DND-41 (cell line): ENCODE measurements around the gene CD7.

Source experiments
- ATAC-seq: fragments of 200-7000 bp; cut with Tn5 transposase; 3 replicates; pipeline ENCODE4 v1.9.1; 2021; ENCODE audit warnings: low read depth; ENCODE audit not compliant: insufficient read depth
- DNase-seq: peaks from one replicate; pipeline ENCODE4 v3.0.0-alpha.2; 2020
- H2AFZ ChIP-seq: 2 replicates; pipeline ENCODE4 v1.6.0; 2012; ENCODE audit warnings: low read depth, low read length
- H3K27ac ChIP-seq: 2 replicates; pipeline ENCODE4 v1.5.1; 2012; ENCODE audit warnings: low read length, inconsistent platforms
- H3K27me3 ChIP-seq: fragments of 200-600 bp; sonication (generic); 2 replicates; pipeline ENCODE4 v1.6.0; 2012; ENCODE audit warnings: low read length, mild to moderate bottlenecking, inconsistent platforms; ENCODE audit not compliant: insufficient read depth, poor library complexity
- H3K36me3 ChIP-seq: 2 replicates; pipeline ENCODE4 v1.5.1; 2012; ENCODE audit warnings: low read length, inconsistent platforms; ENCODE audit not compliant: insufficient read depth
- H3K4me1 ChIP-seq: 2 replicates; pipeline ENCODE4 v1.5.1; 2012; ENCODE audit warnings: mild to moderate bottlenecking, low read length; ENCODE audit not compliant: insufficient read depth
- H3K4me2 ChIP-seq: 2 replicates; pipeline ENCODE4 v1.6.0; 2012; ENCODE audit warnings: mild to moderate bottlenecking, moderate library complexity, low read length, inconsistent platforms; ENCODE audit not compliant: insufficient read depth
- H3K4me3 ChIP-seq, 2 experiments: fragments of 200-600 bp in 1 of 2; shearing (Covaris generic) in 1 of 2; 2 replicates each; pipeline ENCODE4 v1.5.1; 2012 to 2016; ENCODE audit warnings: inconsistent platforms in 2 of 2, low read length in 2 of 2, mild to moderate bottlenecking in 2 of 2, low read depth in 1 of 2, moderate library complexity in 1 of 2
- H3K79me2 ChIP-seq: 2 replicates; pipeline ENCODE4 v1.6.0; 2012; ENCODE audit warnings: low read length, inconsistent platforms; ENCODE audit not compliant: insufficient read depth
- H3K9ac ChIP-seq: 2 replicates; pipeline ENCODE4 v1.6.0; 2012; ENCODE audit warnings: low read depth, mild to moderate bottlenecking, inconsistent platforms, low read length, moderate library complexity
- H3K9me3 ChIP-seq: 2 replicates; pipeline ENCODE4 v1.5.1; 2012; ENCODE audit warnings: low read length, moderate library complexity, mild to moderate bottlenecking, inconsistent platforms; ENCODE audit not compliant: insufficient read depth, severe bottlenecking
- H4K20me1 ChIP-seq: 2 replicates; pipeline ENCODE4 v1.6.0; 2012; ENCODE audit warnings: low read length; ENCODE audit not compliant: insufficient read depth
- CTCF ChIP-seq: IDR thresholded peaks from 2 replicates; pipeline ENCODE4 v1.5.1; 2012; ENCODE audit warnings: borderline replicate concordance, low read length, moderate library complexity, mild to moderate bottlenecking; ENCODE audit not compliant: poor library complexity, severe bottlenecking; ENCODE audit errors: extremely low read depth
- EZH2 ChIP-seq: IDR thresholded peaks from 3 replicates; pipeline ENCODE4 v1.6.1; 2012; ENCODE audit warnings: borderline replicate concordance, low read depth, mild to moderate bottlenecking, moderate library complexity, low read length, inconsistent platforms; ENCODE audit not compliant: severe bottlenecking

Gene CD7

GRCh38 chr17:82270651-82271050, 46.8 kb downstream of the CD7 start:
- H3K9me3 ChIP-seq: no peaks in the 10 kb centered on the region
- H2AFZ ChIP-seq: no peak overlapping the region
- H4K20me1 ChIP-seq: peaks cover 69% of the 10 kb centered on the region
- DNase-seq (no peak), ATAC-seq (no peak)
- TF ChIP-seq CTCF (no peak), EZH2 (no peak)
- no peak overlapping the region for H3K4me3 ChIP-seq
- H3K79me2 ChIP-seq: peaks cover 78% of the 10 kb centered on the region
- no peak overlapping the region; the same call in 1 of the 2 replicates for H3K9ac ChIP-seq
- H3K27me3 ChIP-seq: no peaks in the 10 kb centered on the region
- H3K4me1 ChIP-seq: peaks cover 53% of the 10 kb centered on the region
- H3K36me3 ChIP-seq: peaks cover 69% of the 10 kb centered on the region
- 0 out of 2 replicates have a peak overlapping the region, but pooled peaks have one; percentile 11 for H3K27ac ChIP-seq
- peak overlapping the region; percentile 98; the same call in 1 of the 2 replicates for H3K4me2 ChIP-seq

- TF ChIP-seq EZH2: no peak
- TF ChIP-seq CTCF: no peak
- no peaks in the 10 kb centered on the region for H3K27me3 ChIP-seq
- H4K20me1 ChIP-seq: peaks cover 74% of the 10 kb centered on the region
- DNase-seq: no peak
- 0 out of 2 replicates have a peak overlapping the region, but pooled peaks have one; percentile 11 for H3K27ac ChIP-seq
- no peak overlapping the region for H3K4me3 ChIP-seq
- no peaks in the 10 kb centered on the region for H3K9me3 ChIP-seq
- H3K9ac ChIP-seq: no peak overlapping the region
- no peak overlapping the region for H2AFZ ChIP-seq
- no peak for ATAC-seq
- peaks cover 76% of the 10 kb centered on the region for H3K36me3 ChIP-seq
- H3K79me2 ChIP-seq: peaks cover 85% of the 10 kb centered on the region
- peak overlapping the region; percentile 98; the same call in 1 of the 2 replicates for H3K4me2 ChIP-seq
- H3K4me1 ChIP-seq: peaks cover 53% of the 10 kb centered on the region
These were observed 47.4 kb downstream of the CD7 start for GRCh38 chr17:82269882-82270500.

- Histone ChIP-seq H3K27ac (no peak overlapping the region), H3K4me2 (peak overlapping the region; percentile 41; the same call in 1 of the 2 replicates)
- ATAC-seq: no peak
These were observed 48.1 kb downstream of the CD7 start for GRCh38 chr17:82269138-82269881.

More at GRCh38 chr17:82269138-82269881, 48.1 kb downstream of the CD7 start:
- Histone ChIP-seq H4K20me1 (peaks cover 77% of the 10 kb centered on the region), H2AFZ (no peak overlapping the region), H3K79me2 (peaks cover 91% of the 10 kb centered on the region), H3K27me3 (no peaks in the 10 kb centered on the region), H3K4me3 (no peak overlapping the region; a peak in 1 of 4 replicates), H3K9me3 (no peaks in the 10 kb centered on the region), H3K9ac (no peak overlapping the region), H3K36me3 (peaks cover 82% of the 10 kb centered on the region), H3K4me1 (peaks cover 50% of the 10 kb centered on the region)
- DNase-seq: no peak
- TF ChIP-seq EZH2 (no peak), CTCF (no peak)
